Adipocyte (in vitro differentiated cells): ENCODE results near the gene TPT1.
"Not testable (repeated sequence)": the region's sequence is repeated elsewhere in the genome, so short reads cannot be mapped to it uniquely, and the experiment has no call there.

ENCODE experiments used
- DNase-seq: peaks from one replicate; pipeline ENCODE4 v3.0.0-alpha.2; 2015; ENCODE audit warnings: low read depth
- H3K27me3 ChIP-seq: replicated peaks from 2 replicates; pipeline ENCODE4 v1.7.0; 2013; ENCODE audit warnings: mild to moderate bottlenecking, low read length, moderate library complexity; ENCODE audit not compliant: control insufficient read depth, insufficient read depth
- H3K36me3 ChIP-seq: 2 replicates; pipeline ENCODE4 v1.7.0; 2013; ENCODE audit warnings: low read length, mild to moderate bottlenecking, moderate library complexity; ENCODE audit not compliant: control insufficient read depth, insufficient read depth, severe bottlenecking
- H3K4me1 ChIP-seq: 2 replicates; pipeline ENCODE4 v1.7.0; 2013; ENCODE audit warnings: mild to moderate bottlenecking, low read length, moderate library complexity; ENCODE audit not compliant: control insufficient read depth, insufficient read depth
- H3K4me3 ChIP-seq: 2 replicates; pipeline ENCODE4 v1.7.0; 2013; ENCODE audit warnings: mild to moderate bottlenecking, low read length, moderate library complexity
- H3K9ac ChIP-seq: 2 replicates; pipeline ENCODE4 v1.7.0; 2013; ENCODE audit warnings: mild to moderate bottlenecking, low read length, moderate library complexity
- H3K9me3 ChIP-seq: 2 replicates; pipeline ENCODE4 v1.7.0; 2013; ENCODE audit warnings: mild to moderate bottlenecking, low read length, moderate library complexity; ENCODE audit not compliant: control insufficient read depth

TPT1 gene

DNA sequence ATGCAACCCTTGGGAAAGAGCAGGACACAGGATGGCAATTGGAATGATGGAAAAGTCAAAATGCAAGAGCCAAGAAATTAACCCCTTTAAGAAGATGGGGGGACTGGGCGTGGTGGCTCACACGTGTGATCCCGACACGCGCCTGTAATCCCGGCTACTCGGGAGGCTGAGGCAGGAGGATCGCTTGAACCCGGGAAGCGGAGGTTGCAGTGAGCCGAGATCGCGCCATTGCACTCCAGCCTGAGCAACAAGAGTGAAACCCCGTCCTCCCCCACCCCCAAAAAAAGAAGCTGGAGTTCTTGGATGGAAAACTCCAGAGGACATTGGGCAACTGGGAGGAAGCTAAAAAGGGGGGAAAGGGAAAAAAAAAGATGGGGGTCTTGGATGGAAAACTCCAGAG is 1.7 kb upstream of the TPT1 start:
- Histone ChIP-seq H3K4me1 (peaks cover 31% of the 10 kb centered on the region), H3K4me3 (peak overlapping the region; percentile 93), H3K36me3 (peaks cover 31% of the 10 kb centered on the region)
- H3K9me3 ChIP-seq, DNase-seq, H3K27me3 ChIP-seq, H3K9ac ChIP-seq: not testable (repeated sequence)

DNA sequence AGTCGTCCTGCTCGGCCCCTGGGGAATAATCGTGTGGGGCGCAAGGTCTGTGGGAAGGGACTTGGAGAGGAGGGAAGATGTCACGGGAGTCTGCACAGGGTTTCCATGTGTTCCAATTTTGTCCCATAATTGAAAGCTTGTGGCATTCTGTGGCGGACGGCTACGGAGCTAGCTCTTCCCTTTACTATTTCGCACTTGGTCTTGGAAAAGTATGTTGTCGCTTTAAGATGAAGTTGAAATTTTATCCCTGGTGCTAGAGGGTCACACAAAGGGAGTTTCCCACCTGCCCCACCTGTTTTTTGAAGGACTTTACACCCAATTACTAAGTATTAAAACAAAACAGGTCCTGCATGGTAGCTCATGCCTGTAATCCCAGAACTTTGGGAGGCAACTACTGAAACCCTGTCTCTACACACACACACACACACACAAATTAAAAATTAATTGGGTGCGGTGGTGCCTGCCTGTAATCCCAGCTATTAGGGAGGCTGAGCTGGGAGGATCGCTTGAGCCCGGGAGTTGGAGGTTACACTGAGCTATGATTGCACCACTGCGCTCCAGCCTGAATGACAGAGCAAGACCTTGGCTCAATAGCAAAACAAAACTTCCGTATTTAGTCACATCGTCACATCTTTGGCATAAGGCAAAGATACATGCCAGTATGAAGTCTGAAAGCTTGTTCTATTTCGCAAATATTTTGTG is 967 bp upstream of the TPT1 start:
- Histone ChIP-seq H3K36me3 (peaks cover 34% of the 10 kb centered on the region), H3K4me1 (peaks cover 38% of the 10 kb centered on the region), H3K27me3 (no peaks in the 10 kb centered on the region), H3K4me3 (peak overlapping the region; percentile 93), H3K9ac (peak overlapping the region; percentile 94), H3K9me3 (no peaks in the 10 kb centered on the region)
- DNase-seq, result peak; percentile 72

DNA sequence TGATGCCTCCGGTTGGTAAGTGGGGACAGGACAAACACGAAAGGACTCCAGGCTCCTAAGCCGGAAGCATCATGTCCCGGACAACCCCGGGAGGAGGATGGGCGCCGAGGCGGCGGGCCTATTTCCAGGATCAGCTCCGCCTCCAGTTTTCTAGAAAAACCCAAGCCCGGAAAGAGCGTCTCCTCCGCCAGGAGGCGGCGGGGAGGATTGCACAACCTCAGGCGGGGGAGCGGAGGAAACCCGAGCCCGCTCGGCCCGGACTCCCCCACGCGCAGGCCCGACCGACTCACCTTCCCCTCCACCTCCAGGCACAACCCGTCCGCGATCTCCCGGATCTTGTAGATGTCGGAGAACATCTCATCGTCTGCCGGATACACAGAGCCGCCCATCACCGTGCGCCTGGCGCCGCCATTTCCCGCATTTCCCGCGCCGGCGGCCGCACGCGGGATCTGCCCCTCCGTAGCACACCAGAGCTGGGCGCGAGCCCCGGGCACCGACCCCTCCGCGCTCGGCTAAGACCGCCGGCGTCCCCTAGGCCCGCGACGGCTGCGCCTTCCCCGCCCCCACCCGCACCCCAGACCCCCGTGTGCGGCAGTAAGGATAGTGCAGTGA is 455 bp downstream of the TPT1 start:
- Histone ChIP-seq H3K36me3 (peaks cover 48% of the 10 kb centered on the region), H3K9ac (peak overlapping the region; percentile 97), H3K4me3 (peak overlapping the region; percentile 93), H3K27me3 (no peaks in the 10 kb centered on the region), H3K4me1 (peaks cover 51% of the 10 kb centered on the region), H3K9me3 (no peaks in the 10 kb centered on the region)
- DNase-seq, result peak; percentile 97

DNA sequence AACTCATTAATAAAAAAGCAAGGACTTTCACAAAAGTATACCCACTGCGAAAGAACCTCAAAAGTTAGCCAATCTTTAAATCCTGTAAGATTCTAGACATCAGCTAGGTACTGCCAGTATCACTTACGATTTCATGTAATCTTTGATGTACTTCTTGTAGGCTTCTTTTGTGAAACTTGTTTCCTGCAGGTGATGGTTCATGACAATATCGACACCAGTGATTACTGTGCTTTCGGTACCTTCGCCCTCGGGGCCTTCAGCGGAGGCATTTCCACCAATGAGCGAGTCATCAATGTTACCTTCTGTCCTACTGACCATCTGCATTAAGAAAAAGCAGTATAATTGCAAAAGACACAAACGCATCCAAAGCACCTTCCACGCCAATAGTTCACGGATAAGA is 1.1 kb downstream of the TPT1 start:
- peaks cover 55% of the 10 kb centered on the region for H3K36me3 ChIP-seq
- peaks cover 58% of the 10 kb centered on the region for H3K4me1 ChIP-seq
- no peaks in the 10 kb centered on the region for H3K27me3 ChIP-seq
- peak overlapping the region; percentile 97 for H3K9ac ChIP-seq
- H3K4me3 ChIP-seq, result peak overlapping the region; percentile 93
- H3K9me3 ChIP-seq, result no peaks in the 10 kb centered on the region
- DNase-seq, result no peak

DNA sequence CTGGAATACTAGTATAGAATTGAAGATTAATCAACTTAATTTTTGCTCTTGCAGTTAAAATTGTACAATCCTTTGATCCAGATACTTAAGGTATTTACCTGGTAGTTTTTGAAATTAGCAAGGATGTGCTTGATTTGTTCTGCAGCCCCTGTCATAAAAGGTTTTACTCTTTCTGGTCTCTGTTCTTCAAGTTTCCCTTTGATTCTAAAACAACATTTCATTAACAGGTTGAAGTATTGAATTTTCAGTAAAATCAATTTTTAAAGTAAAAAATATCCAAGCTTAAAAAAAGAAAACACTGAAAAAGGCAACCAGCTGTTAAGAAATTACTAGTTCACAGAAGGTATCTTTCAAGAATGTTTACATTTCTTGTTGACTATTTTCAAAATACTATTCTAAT is 1.6 kb downstream of the TPT1 start:
- H3K4me3 ChIP-seq, result peak overlapping the region; percentile 93
- peaks cover 59% of the 10 kb centered on the region for H3K36me3 ChIP-seq
- H3K9me3 ChIP-seq, result no peaks in the 10 kb centered on the region
- DNase-seq, result no peak
- peak overlapping the region; percentile 97 for H3K9ac ChIP-seq
- peaks cover 63% of the 10 kb centered on the region for H3K4me1 ChIP-seq
- no peaks in the 10 kb centered on the region for H3K27me3 ChIP-seq

DNA sequence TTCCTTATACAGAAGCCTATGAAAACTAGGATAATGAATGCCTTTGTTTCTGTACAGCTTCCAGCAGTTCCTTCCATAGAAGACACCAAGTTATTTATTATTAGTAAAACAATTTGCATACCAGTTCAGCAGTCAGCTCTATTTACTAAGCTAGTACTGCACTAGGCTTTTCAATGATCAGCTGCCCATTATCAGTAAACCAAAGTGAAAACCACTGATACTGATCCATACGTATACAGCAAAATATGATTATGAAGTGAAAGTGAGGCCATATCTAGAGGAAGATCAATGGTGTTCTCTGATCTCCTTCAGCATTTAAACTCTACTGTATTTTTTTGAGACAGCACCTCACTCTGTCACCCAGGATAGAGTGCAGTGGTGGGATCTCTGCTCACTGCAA is 3.2 kb downstream of the TPT1 start:
- Histone ChIP-seq H3K36me3 (peaks cover 60% of the 10 kb centered on the region), H3K27me3 (no peaks in the 10 kb centered on the region), H3K9me3 (no peaks in the 10 kb centered on the region), H3K4me1 (peaks cover 77% of the 10 kb centered on the region), H3K4me3 (peak overlapping the region; percentile 93), H3K9ac (peak overlapping the region; percentile 97)
- DNase-seq, result no peak

DNA sequence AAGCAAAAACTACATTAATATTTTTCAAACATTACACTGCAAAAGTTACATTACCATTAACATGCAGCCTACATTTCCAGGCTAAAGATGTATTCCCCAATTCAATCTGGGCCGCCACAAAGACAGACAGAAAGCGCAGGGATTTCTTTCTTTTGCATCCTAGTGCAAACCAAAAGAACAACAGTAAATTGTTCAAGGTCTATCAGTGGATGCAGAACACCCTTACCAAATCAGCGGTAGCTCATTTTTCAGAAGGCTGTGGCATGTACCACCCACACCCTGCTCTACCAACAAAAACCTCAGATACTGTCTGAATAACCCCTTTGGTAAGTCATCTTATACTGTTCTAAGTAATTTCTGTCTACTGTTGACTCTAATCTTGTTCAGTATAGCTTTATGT is 3.6 kb downstream of the TPT1 start:
- Histone ChIP-seq H3K9ac (no peak overlapping the region), H3K4me1 (peaks cover 77% of the 10 kb centered on the region), H3K4me3 (peak overlapping the region; percentile 93), H3K9me3 (no peaks in the 10 kb centered on the region), H3K36me3 (peaks cover 60% of the 10 kb centered on the region), H3K27me3 (no peaks in the 10 kb centered on the region)
- no peak for DNase-seq

DNA sequence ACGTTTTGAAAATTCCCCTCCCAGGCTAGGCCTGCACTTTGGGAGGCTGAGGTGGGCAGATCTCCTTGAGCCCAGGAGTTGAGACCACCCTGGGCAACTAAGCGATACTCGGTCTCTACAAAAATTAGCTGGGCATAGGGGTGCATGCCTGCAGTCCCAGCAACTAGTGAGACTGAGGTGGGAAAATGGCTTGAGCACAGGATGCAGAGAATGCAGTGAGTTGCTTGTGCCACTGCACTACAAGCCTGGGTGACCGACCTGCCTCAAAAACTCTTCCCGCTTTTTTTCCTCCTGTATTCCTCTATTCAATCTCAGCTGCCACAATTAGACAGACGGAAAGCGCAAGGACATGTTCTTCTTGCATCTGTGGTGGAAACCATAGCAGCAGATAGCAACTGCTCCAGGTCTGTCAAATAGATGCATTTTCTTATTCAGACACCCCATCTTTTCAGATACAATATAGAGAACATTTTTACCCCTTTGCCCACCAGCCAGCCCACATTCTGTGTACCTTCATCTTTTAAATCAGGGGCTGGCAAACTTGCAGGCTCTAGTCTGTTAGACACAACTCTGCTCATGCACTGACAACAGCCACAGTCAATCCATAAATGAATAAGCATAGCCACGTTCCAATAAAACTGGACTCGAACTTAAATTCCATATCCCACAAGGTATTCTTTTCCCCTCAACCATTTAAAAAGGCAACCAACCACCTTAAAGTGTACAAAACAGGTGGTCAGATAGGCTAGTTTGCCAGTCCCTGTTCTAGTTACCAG is 4.8 kb downstream of the TPT1 start:
- Histone ChIP-seq H3K9me3 (no peaks in the 10 kb centered on the region), H3K4me3 (peak overlapping the region; percentile 19), H3K9ac (peak overlapping the region; percentile 8), H3K4me1 (peaks cover 84% of the 10 kb centered on the region), H3K36me3 (peaks cover 60% of the 10 kb centered on the region), H3K27me3 (no peaks in the 10 kb centered on the region)
- DNase-seq, result no peak

DNA sequence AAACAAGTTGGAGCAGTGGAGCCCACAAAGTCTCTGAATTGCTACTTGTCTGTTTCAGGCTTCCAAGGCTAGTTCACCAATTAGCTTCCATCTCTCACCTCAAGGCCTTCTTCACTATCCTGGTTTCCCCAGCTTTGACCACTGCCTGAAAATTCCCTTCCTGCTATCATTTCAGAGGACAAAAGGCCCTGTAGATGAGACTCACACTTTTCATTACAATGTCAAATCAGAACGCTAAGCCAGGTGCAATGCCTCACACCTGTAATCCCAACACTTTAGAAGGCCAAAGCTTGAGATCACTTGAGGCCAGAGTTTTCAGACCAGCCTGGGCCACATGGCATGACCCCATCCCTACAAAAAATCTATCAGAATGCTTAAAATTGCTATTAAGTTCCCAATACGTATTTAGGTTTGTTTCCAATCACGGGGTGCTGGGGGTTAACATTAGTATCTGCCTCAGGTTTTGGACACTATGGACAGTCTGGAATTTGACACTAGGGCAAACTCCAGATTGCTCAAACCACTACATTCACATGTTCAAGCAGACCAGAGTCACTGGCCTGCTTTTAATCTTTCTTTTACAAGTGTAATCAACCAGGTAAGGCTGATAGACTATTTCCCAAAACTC is 5.5 kb downstream of the TPT1 start:
- no peak for DNase-seq
- peak overlapping the region; percentile 19 for H3K4me3 ChIP-seq

DNA sequence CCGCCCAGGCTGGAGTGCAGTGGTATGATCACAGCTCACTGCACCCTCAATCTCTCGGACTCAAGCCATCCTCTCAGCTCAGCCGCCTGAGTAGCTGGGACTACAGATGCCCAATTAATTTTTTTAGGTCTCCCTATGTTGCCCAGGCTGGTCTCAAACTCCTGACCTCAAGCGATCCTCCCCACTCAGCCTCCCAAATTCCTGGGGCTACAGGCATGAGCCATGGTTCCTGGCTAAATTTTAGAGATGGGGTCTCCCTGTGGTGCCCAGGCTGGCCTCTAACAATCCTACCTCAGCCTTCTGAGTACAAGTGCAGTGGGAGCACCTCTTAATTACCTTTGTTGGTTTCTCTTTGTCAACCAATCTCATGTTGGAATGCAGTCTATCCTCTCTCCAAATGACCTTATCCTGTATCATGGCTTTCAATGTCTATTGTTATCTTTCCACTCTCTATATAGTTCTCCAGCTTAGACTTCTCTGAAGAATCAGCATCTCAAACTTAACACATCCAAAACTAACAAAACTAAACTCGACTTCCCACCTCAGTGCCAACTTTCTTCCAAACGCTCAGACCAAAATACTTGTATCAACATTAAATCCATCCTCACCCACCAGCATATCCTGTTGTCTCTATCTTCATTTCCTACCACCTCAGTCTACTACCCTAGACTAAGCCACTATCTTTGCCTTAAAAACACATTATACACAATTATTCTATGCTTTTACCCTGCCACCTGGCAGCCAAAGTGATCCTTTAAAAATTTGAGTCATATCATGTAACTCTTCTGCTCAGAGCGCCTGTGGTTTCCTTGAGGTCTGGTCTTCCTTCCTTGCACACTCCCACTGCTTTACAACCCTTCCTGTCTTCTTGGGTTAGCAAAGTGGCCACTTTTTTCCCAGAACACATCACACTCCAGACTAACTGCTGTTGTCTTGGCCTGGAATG is 6.7 kb downstream of the TPT1 start:
- no peak for DNase-seq
- H3K27me3 ChIP-seq, result no peaks in the 10 kb centered on the region
- peaks cover 49% of the 10 kb centered on the region for H3K36me3 ChIP-seq
- peaks cover 93% of the 10 kb centered on the region for H3K4me1 ChIP-seq
- H3K9me3 ChIP-seq, result no peaks in the 10 kb centered on the region
- no peak overlapping the region for H3K4me3 ChIP-seq
- no peak overlapping the region for H3K9ac ChIP-seq

More for the DNA sequence above, 5.5 kb downstream of the TPT1 start:
- H3K4me1 ChIP-seq, result peaks cover 87% of the 10 kb centered on the region
- no peak overlapping the region for H3K9ac ChIP-seq
- no peaks in the 10 kb centered on the region for H3K27me3 ChIP-seq
- H3K9me3 ChIP-seq, result no peaks in the 10 kb centered on the region
- H3K36me3 ChIP-seq, result peaks cover 60% of the 10 kb centered on the region
